Measurements from ENCODE around the gene PPP1R14B. TPM values are rescaled to one million over a fixed set of nuclear protein-coding genes. Genes with fewer than 3 reads are reported as not detected.

The PPP1R14B gene
- 48.1 TPM for polyA plus RNA-seq

GRCh38 chr11:64246871-64247728 lies at the start of gene PPP1R14B:
Gene PPP1R14B, minus strand, starts transcription at chr11:64246943. Its CDS starts 270 bp downstream, at chr11:64246673.
- Mint-ChIP-seq H3K4me1 (peaks cover 0 to 17% (median 15%) of the 10 kb centered on the region in 3 donors), H3K36me3 (no peaks in the 10 kb centered on the region), H3K27ac (peak within 1 kb of the TSS; percentile 77 to 96 (median 86)), H3K27me3 (no peaks in the 10 kb centered on the region), H3K4me3 (peak within 1 kb of the TSS; percentile 83 to 97 (median 94)), H3K9me3 (no peaks in the 10 kb centered on the region)

- no peaks in the 10 kb centered on the region for H3K36me3 Mint-ChIP-seq
- H3K4me3 Mint-ChIP-seq = peak overlapping the region in 2 of 4 donors; percentile 15 to 17
- H3K9me3 Mint-ChIP-seq = no peaks in the 10 kb centered on the region
- peaks cover 64% of the 10 kb centered on the region for H3K27me3 Mint-ChIP-seq
- H3K4me1 Mint-ChIP-seq = peaks cover 11 to 16% (median 12%) of the 10 kb centered on the region in 3 donors
- H3K27ac Mint-ChIP-seq = peak overlapping the region in 1 of 3 donors; percentile 61
Observed at GRCh38 chr11:64296236-64296635, 49.5 kb upstream of the PPP1R14B start.

GRCh38 chr11:64295760-64296159 lies 49.0 kb upstream of the PPP1R14B start:
- Mint-ChIP-seq H3K27me3 (peaks cover 63% of the 10 kb centered on the region), H3K36me3 (no peaks in the 10 kb centered on the region), H3K9me3 (peaks cover 0 to 1% (median 0%) of the 10 kb centered on the region in 3 donors), H3K4me3 (peak overlapping the region in 1 of 4 donors; percentile 15), H3K27ac (no peak overlapping the region), H3K4me1 (peaks cover 8 to 13% (median 12%) of the 10 kb centered on the region in 3 donors)

GRCh38 chr11:64294774-64295173 lies 48.0 kb upstream of the PPP1R14B start:
- H3K4me3 Mint-ChIP-seq = peak overlapping the region in 1 of 4 donors; percentile 15
- H3K27me3 Mint-ChIP-seq = peaks cover 59% of the 10 kb centered on the region

GRCh38 chr11:64292460-64293254 lies 45.9 kb upstream of the PPP1R14B start:
- H3K27ac Mint-ChIP-seq = peak overlapping the region in 1 of 3 donors; percentile 85

More at GRCh38 chr11:64294774-64295173, 48.0 kb upstream of the PPP1R14B start:
- H3K27ac Mint-ChIP-seq = peak overlapping the region in 1 of 3 donors; percentile 27
- peaks cover 3 to 12% (median 7%) of the 10 kb centered on the region in 3 donors for H3K4me1 Mint-ChIP-seq
- no peaks in the 10 kb centered on the region for H3K36me3 Mint-ChIP-seq
- peaks cover 0 to 3% (median 0%) of the 10 kb centered on the region in 3 donors for H3K9me3 Mint-ChIP-seq

GRCh38 chr11:64291752-64292459 lies 45.2 kb upstream of the PPP1R14B start:
- peaks cover 39% of the 10 kb centered on the region for H3K27me3 Mint-ChIP-seq
- no peak overlapping the region for H3K27ac Mint-ChIP-seq
- no peaks in the 10 kb centered on the region for H3K36me3 Mint-ChIP-seq
- no peak overlapping the region for H3K4me3 Mint-ChIP-seq
- H3K9me3 Mint-ChIP-seq = peaks cover 0 to 3% (median 0%) of the 10 kb centered on the region in 3 donors
- H3K4me1 Mint-ChIP-seq = peaks cover 0 to 4% (median 3%) of the 10 kb centered on the region in 3 donors

More at GRCh38 chr11:64292460-64293254, 45.9 kb upstream of the PPP1R14B start:
- peaks cover 0 to 9% (median 3%) of the 10 kb centered on the region in 3 donors for H3K4me1 Mint-ChIP-seq
- peak overlapping the region in 2 of 4 donors; percentile 41 to 51 for H3K4me3 Mint-ChIP-seq
- peaks cover 0 to 3% (median 0%) of the 10 kb centered on the region in 3 donors for H3K9me3 Mint-ChIP-seq
- H3K36me3 Mint-ChIP-seq = no peaks in the 10 kb centered on the region
- H3K27me3 Mint-ChIP-seq = peaks cover 43% of the 10 kb centered on the region

- Mint-ChIP-seq H3K9me3 (peaks cover 0 to 3% (median 0%) of the 10 kb centered on the region in 3 donors), H3K27ac (peak within 1 kb of the TSS in 1 of 3 donors; percentile 74), H3K4me3 (peak within 1 kb of the TSS; percentile 3 to 89 (median 70)), H3K36me3 (no peaks in the 10 kb centered on the region), H3K4me1 (peaks cover 3 to 8% (median 6%) of the 10 kb centered on the region in 3 donors), H3K27me3 (peaks cover 33% of the 10 kb centered on the region)
Observed at GRCh38 chr11:64291262-64291751, 44.6 kb upstream of the PPP1R14B start, which contains the start of gene KCNK4. Gene KCNK4, plus strand, starts transcription at chr11:64291302. Its CDS starts 1,717 bp downstream, at chr11:64293019.

- peak overlapping the region in 1 of 3 donors; percentile 74 for H3K27ac Mint-ChIP-seq
Observed at GRCh38 chr11:64290352-64291261, 43.9 kb upstream of the PPP1R14B start.

GRCh38 chr11:64289002-64289564 lies 42.3 kb upstream of the PPP1R14B start:
- H3K9me3 Mint-ChIP-seq = peaks cover 0 to 3% (median 0%) of the 10 kb centered on the region in 3 donors
- peak overlapping the region in 2 of 4 donors; percentile 73 to 91 for H3K4me3 Mint-ChIP-seq
- peak overlapping the region in 2 of 3 donors; percentile 20 to 96 for H3K27ac Mint-ChIP-seq
- no peaks in the 10 kb centered on the region for H3K36me3 Mint-ChIP-seq
- H3K27me3 Mint-ChIP-seq = peaks cover 21% of the 10 kb centered on the region
- peaks cover 3 to 9% (median 7%) of the 10 kb centered on the region in 3 donors for H3K4me1 Mint-ChIP-seq

More at GRCh38 chr11:64290352-64291261, 43.9 kb upstream of the PPP1R14B start:
- Mint-ChIP-seq H3K9me3 (peaks cover 0 to 3% (median 0%) of the 10 kb centered on the region in 3 donors), H3K4me1 (peaks cover 3 to 9% (median 7%) of the 10 kb centered on the region in 3 donors), H3K27me3 (peaks cover 30% of the 10 kb centered on the region), H3K4me3 (peak overlapping the region; percentile 3 to 89 (median 70)), H3K36me3 (no peaks in the 10 kb centered on the region)

- Mint-ChIP-seq H3K36me3 (no peaks in the 10 kb centered on the region), H3K9me3 (peaks cover 0 to 3% (median 0%) of the 10 kb centered on the region in 3 donors), H3K4me1 (peaks cover 6 to 12% (median 7%) of the 10 kb centered on the region in 3 donors), H3K27ac (peak overlapping the region in 1 of 3 donors; percentile 96), H3K27me3 (peaks cover 15% of the 10 kb centered on the region), H3K4me3 (peak overlapping the region in 1 of 4 donors; percentile 91)
Observed at GRCh38 chr11:64288353-64288750, 41.6 kb upstream of the PPP1R14B start.

GRCh38 chr11:64287676-64288352 lies 41.1 kb upstream of the PPP1R14B start:
- peak overlapping the region in 2 of 3 donors; percentile 73 to 96 for H3K27ac Mint-ChIP-seq
- peak overlapping the region in 3 of 4 donors; percentile 33 to 91 (median 41) for H3K4me3 Mint-ChIP-seq
- H3K4me1 Mint-ChIP-seq = peaks cover 6 to 14% (median 7%) of the 10 kb centered on the region in 3 donors
- peaks cover 2% of the 10 kb centered on the region for H3K36me3 Mint-ChIP-seq
- H3K27me3 Mint-ChIP-seq = peaks cover 10% of the 10 kb centered on the region
- H3K9me3 Mint-ChIP-seq = peaks cover 0 to 3% (median 0%) of the 10 kb centered on the region in 3 donors

- H3K36me3 Mint-ChIP-seq = peaks cover 2% of the 10 kb centered on the region
- peaks cover 3 to 14% (median 7%) of the 10 kb centered on the region in 3 donors for H3K4me1 Mint-ChIP-seq
- H3K27ac Mint-ChIP-seq = peak overlapping the region in 1 of 3 donors; percentile 96
- peak overlapping the region; percentile 74 to 94 (median 90) for H3K4me3 Mint-ChIP-seq
- peaks cover 7% of the 10 kb centered on the region for H3K27me3 Mint-ChIP-seq
- peaks cover 0 to 3% (median 0%) of the 10 kb centered on the region in 3 donors for H3K9me3 Mint-ChIP-seq
Observed at GRCh38 chr11:64286801-64287159, 40.0 kb upstream of the PPP1R14B start.
